NT2/D1 (cell line): ENCODE results near the gene MST1.

Experiments
- DNase-seq: peaks from one replicate; pipeline ENCODE4 v3.0.0-alpha.2; 2011; ENCODE audit warnings: low read depth, low spot score
- H3K27me3 ChIP-seq: 2 replicates; pipeline ENCODE4 v1.6.0; 2011; ENCODE audit warnings: mild to moderate bottlenecking; ENCODE audit not compliant: insufficient read length, insufficient read depth
- H3K36me3 ChIP-seq: 2 replicates; pipeline ENCODE4 v1.6.1; 2011; ENCODE audit warnings: mild to moderate bottlenecking, low read length, mixed read lengths; ENCODE audit not compliant: insufficient read depth, insufficient read length
- H3K4me1 ChIP-seq: 2 replicates; pipeline ENCODE4 v1.5.1; 2011; ENCODE audit not compliant: insufficient read depth, insufficient read length
- H3K4me3 ChIP-seq: 2 replicates; pipeline ENCODE4 v1.5.1; 2011; ENCODE audit warnings: low read depth; ENCODE audit not compliant: insufficient read length
- H3K9ac ChIP-seq: 2 replicates; pipeline ENCODE4 v1.6.0; 2011; ENCODE audit warnings: low read depth; ENCODE audit not compliant: insufficient read length
- H3K9me3 ChIP-seq: 2 replicates; pipeline ENCODE4 v1.5.1; 2011; ENCODE audit warnings: mild to moderate bottlenecking, low read length; ENCODE audit not compliant: insufficient read depth
- SUZ12 ChIP-seq: IDR thresholded peaks from 2 replicates; pipeline ENCODE4 v1.6.1; 2011; ENCODE audit not compliant: insufficient read length, insufficient read depth; ENCODE audit errors: extremely low read depth
- YY1 ChIP-seq: IDR thresholded peaks from 2 replicates; pipeline ENCODE4 v1.6.1; 2011; ENCODE audit not compliant: insufficient read length, insufficient read depth
- ZNF274 ChIP-seq: IDR thresholded peaks from 2 replicates; pipeline ENCODE4 v1.6.1; 2011; ENCODE audit warnings: mild to moderate bottlenecking, low read depth, low read length

The MST1 gene

DNA sequence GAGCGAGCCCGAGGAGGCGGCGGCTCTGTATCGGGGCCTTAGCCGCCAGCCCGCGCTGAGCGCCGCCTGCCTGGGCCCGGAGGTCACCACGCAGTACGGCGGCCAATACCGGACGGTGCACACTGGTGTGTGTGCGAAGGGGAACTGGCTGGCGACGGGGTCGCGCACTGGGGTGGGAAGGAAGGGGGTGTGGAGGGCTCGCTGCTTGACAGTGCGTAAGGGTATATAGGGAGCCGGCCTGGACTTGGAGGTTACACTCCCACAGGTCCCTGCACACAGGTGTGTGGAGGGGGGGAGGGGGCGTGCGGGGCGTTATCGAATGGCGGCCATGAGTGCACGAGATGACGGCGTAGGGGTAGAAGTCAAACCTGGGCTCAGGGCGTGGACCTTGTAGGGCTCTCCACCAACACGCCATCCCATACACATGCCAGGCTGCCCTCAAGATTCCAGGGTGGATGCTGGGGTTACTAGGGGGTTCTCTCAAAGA, 14.7 kb downstream of the MST1 start:
- no peaks in the 10 kb centered on the region for H3K9me3 ChIP-seq
- no peaks in the 10 kb centered on the region for H3K27me3 ChIP-seq
- H3K36me3 ChIP-seq, result peaks cover 52% of the 10 kb centered on the region
- no peak for DNase-seq
- H3K9ac ChIP-seq, result peak overlapping the region; percentile 99
- peaks cover 11% of the 10 kb centered on the region for H3K4me1 ChIP-seq
- TF ChIP-seq YY1, result no peak
- no peak for TF ChIP-seq ZNF274
- TF ChIP-seq SUZ12, result no peak
- peak overlapping the region; percentile 95 for H3K4me3 ChIP-seq

- Histone ChIP-seq H3K4me3 (peak within 1 kb of the TSS; percentile 95), H3K36me3 (peaks cover 45% of the 10 kb centered on the region), H3K4me1 (peaks cover 11% of the 10 kb centered on the region), H3K27me3 (no peaks in the 10 kb centered on the region), H3K9me3 (no peaks in the 10 kb centered on the region), H3K9ac (peak within 1 kb of the TSS; percentile 99)
- DNase-seq, result peak; percentile 97
- TF ChIP-seq SUZ12 (no peak), YY1 (no peak), ZNF274 (no peak)
These were observed 15.4 kb downstream of the MST1 start, which contains the start of gene APEH for GRCh38 chr3:49673715-49674496. Gene APEH, plus strand, starts transcription at chr3:49674351. Its CDS starts 51 bp downstream, at chr3:49674402.

GRCh38 chr3:49673121-49673714, 16.1 kb downstream of the MST1 start:
- no peaks in the 10 kb centered on the region for H3K27me3 ChIP-seq
- peaks cover 11% of the 10 kb centered on the region for H3K4me1 ChIP-seq
- no peak for TF ChIP-seq YY1
- no peak for TF ChIP-seq ZNF274
- TF ChIP-seq SUZ12, result no peak
- peak overlapping the region; percentile 95 for H3K4me3 ChIP-seq
- no peak for DNase-seq
- H3K9ac ChIP-seq, result peak overlapping the region; percentile 99
- H3K36me3 ChIP-seq, result peaks cover 39% of the 10 kb centered on the region
- H3K9me3 ChIP-seq, result no peaks in the 10 kb centered on the region

DNA sequence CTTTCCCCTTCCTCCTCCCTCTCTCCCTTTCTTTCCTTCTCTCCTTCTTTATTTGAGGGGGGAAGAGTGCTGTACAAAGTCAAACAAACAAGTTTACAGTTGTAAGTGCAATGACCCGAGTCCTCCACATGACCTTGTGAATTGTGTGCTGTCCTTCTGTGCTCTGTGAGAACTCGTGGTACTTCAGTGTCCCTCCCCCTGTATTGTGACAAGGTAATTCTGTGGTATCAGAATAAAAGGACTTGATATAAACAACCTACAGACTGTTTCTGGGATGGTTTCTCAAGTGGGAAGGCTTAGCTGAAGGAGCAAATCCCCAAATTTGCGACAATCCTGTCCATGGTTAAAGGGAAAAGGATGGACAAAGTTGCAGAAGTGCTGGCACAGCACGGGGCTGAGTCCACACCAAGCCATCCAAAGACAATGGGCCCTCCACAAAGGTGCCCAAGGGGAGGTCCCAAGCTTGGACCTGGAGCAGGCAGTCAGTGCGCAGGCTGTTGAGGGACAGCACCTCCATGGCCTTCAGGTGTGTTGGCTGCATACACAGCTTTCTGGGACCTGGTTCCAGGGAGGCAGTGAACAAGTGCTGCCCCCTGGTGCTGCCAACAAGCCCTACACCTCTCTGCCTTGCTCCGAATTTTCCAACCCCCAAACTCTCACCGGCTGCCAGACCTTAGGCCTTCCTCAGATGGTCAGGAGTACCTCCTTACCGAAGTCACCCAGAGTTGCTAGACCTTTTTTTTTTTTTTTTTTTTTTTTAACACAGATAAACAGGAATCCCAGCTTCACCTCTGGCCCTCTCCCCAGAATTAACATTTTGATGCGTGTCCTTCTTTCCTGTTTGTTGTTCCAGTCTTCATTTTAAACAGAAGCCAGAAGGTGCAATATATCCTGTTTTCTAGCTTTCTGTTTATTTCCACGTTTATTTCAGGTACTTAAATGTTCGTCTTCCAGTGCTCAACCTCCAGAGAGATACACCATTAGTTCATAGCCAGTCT, 17.7 kb downstream of the MST1 start:
- Histone ChIP-seq H3K4me1 (peaks cover 17% of the 10 kb centered on the region), H3K27me3 (no peaks in the 10 kb centered on the region), H3K4me3 (no peak overlapping the region), H3K9me3 (no peaks in the 10 kb centered on the region), H3K9ac (no peak overlapping the region), H3K36me3 (peaks cover 22% of the 10 kb centered on the region)
- TF ChIP-seq ZNF274, result no peak
- no peak for TF ChIP-seq SUZ12
- peak; percentile 84 for DNase-seq

DNA sequence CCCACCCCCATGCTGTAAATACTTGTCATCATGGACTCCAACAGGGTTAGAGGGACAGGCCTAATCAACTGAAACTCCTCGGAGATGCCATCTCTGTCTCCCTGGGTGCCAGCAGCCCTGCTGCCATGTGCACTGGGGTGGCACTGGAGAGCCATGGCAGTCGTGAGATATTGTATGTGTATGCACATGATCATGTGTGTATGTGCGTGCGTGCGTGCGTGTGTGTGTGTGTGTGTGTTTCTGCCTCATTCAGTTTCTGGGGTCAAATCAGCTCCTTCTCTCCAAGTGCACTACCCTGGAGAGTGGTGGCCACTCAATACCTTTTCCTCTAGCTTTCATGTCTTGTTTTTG, 18.4 kb downstream of the MST1 start:
- Histone ChIP-seq H3K4me3 (no peak overlapping the region), H3K9me3 (no peaks in the 10 kb centered on the region), H3K27me3 (no peaks in the 10 kb centered on the region), H3K36me3 (peaks cover 16% of the 10 kb centered on the region), H3K4me1 (peaks cover 19% of the 10 kb centered on the region), H3K9ac (no peak overlapping the region)
- DNase-seq, result no peak
- TF ChIP-seq YY1 (no peak), ZNF274 (no peak), SUZ12 (no peak)

- no peaks in the 10 kb centered on the region for H3K9me3 ChIP-seq
- no peak overlapping the region for H3K4me3 ChIP-seq
- H3K4me1 ChIP-seq, result peaks cover 16% of the 10 kb centered on the region
- H3K27me3 ChIP-seq, result no peaks in the 10 kb centered on the region
- H3K9ac ChIP-seq, result no peak overlapping the region
- no peak for TF ChIP-seq ZNF274
- no peak for TF ChIP-seq YY1
- TF ChIP-seq SUZ12, result no peak
- peaks cover 5% of the 10 kb centered on the region for H3K36me3 ChIP-seq
- no peak for DNase-seq
These were observed 19.9 kb downstream of the MST1 start for GRCh38 chr3:49669352-49669751.
